Measurements from ENCODE around the gene MED12L.

Gene MED12L

GRCh38 chr3:151203051-151203420, 117.6 kb downstream of the MED12L start, which contains the start of gene GPR171:
GPR171 (minus strand) TSS chr3:151203216; CDS start chr3:151199386, 3,830 bp downstream.
- Histone ChIP-seq H3K9me3 (ENCODE audit: insufficient read depth, low read depth, low read length) (no peaks in the 10 kb centered on the region), H3F3A (ENCODE audit: low read depth) (0 out of 2 replicates have a peak, but pooled peaks cover 3% of the 10 kb centered on the region), H3K27me3 (ENCODE audit: insufficient read depth, low read length, poor library complexity, severe bottlenecking) (no peaks in the 10 kb centered on the region), H3K4me2 (ENCODE audit: low read depth, low read length, poor library complexity, severe bottlenecking) (no peak within 1 kb of the TSS), H2AFZ (ENCODE audit: low read length) (no peak within 1 kb of the TSS), H3K4me3 (ENCODE audit: low read length, poor library complexity, severe bottlenecking) (no peak within 1 kb of the TSS), H3K4me1 (ENCODE audit: insufficient read depth, low read length, poor library complexity, severe bottlenecking) (peaks cover 7% of the 10 kb centered on the region), H3K9me2 (replicated peaks; ENCODE audit: low read depth, low read length) (no peaks in the 10 kb centered on the region), H4K20me1 (ENCODE audit: insufficient read depth, low read length, poor library complexity, severe bottlenecking) (no peaks in the 10 kb centered on the region), H3K36me3 (ENCODE audit: insufficient read depth, low read length) (peaks cover 23% of the 10 kb centered on the region; the same call in 1 of the 2 replicates), H3K79me2 (ENCODE audit: insufficient read depth, low read length) (no peaks in the 10 kb centered on the region), H3K9ac (ENCODE audit: low read depth, low read length, poor library complexity, severe bottlenecking) (no peak within 1 kb of the TSS)
- TF ChIP-seq CTCF (conservative IDR thresholded peaks at IDR 0.05; ENCODE audit: low read length) (no peak), EZH2phosphoT487 (IDR thresholded peaks at IDR 0.05; ENCODE audit: borderline replicate concordance) (no peak)

DNA sequence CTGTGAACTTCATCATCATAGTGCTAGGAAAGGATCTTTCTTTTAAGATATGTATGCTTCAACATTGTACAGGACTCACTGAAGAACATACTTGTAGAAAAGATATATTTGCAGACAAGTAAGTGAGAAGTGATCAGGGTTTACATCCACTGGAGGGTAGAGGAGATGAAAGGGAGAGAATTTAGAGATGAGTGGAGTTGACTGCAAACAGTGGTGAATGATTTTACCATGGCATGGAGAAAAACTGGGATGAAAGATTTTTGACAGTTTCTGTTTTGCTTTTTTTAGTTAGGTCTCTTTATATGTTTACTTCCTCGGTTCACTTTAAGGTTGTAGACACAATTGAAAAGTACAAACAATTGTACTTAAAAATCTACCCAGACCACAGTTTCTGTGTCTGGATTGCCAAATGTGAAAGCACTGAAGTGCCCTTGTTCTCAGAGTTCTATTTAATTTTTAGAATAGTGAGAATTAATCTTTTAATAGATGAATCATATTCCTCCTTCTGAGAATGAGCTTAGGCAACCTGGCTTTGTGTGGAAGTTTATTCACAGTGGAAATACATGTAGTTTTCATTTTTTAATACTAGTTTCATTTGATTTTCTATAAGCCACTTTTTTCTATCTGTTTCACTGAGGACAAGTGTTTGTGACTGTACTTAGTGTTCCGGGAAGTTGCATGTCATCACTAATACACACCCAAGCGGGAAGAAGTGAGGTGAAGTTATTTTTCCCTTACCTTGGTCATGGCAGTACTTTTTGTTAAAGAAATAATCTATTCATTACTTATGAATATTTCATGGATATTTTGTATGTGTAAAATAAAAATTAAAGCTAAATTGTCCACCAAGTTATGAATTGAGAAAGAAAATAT, 119.3 kb downstream of the MED12L start:
- TF ChIP-seq EZH2phosphoT487 (IDR thresholded peaks at IDR 0.05; ENCODE audit: borderline replicate concordance): no peak
- TF ChIP-seq CTCF (conservative IDR thresholded peaks at IDR 0.05; ENCODE audit: low read length): no peak
- no peak overlapping the region for H2AFZ ChIP-seq (ENCODE audit: low read length)
- no peaks in the 10 kb centered on the region for H3K27me3 ChIP-seq (ENCODE audit: insufficient read depth, low read length, poor library complexity, severe bottlenecking)
- H3K4me3 ChIP-seq (ENCODE audit: low read length, poor library complexity, severe bottlenecking): no peak overlapping the region
- peaks cover 7% of the 10 kb centered on the region for H3K4me1 ChIP-seq (ENCODE audit: insufficient read depth, low read length, poor library complexity, severe bottlenecking)
- H3K9ac ChIP-seq (ENCODE audit: low read depth, low read length, poor library complexity, severe bottlenecking): no peak overlapping the region
- peaks cover 7% of the 10 kb centered on the region; the same call in 1 of the 2 replicates for H3K36me3 ChIP-seq (ENCODE audit: insufficient read depth, low read length)
- 0 out of 2 replicates have a peak, but pooled peaks cover 3% of the 10 kb centered on the region for H3F3A ChIP-seq (ENCODE audit: low read depth)
- no peak overlapping the region for H3K4me2 ChIP-seq (ENCODE audit: low read depth, low read length, poor library complexity, severe bottlenecking)
- H3K9me3 ChIP-seq (ENCODE audit: insufficient read depth, low read depth, low read length): no peaks in the 10 kb centered on the region
- no peaks in the 10 kb centered on the region for H3K9me2 ChIP-seq (replicated peaks; ENCODE audit: low read depth, low read length)
- H4K20me1 ChIP-seq (ENCODE audit: insufficient read depth, low read length, poor library complexity, severe bottlenecking): no peaks in the 10 kb centered on the region
- H3K79me2 ChIP-seq (ENCODE audit: insufficient read depth, low read length): no peaks in the 10 kb centered on the region

DNA sequence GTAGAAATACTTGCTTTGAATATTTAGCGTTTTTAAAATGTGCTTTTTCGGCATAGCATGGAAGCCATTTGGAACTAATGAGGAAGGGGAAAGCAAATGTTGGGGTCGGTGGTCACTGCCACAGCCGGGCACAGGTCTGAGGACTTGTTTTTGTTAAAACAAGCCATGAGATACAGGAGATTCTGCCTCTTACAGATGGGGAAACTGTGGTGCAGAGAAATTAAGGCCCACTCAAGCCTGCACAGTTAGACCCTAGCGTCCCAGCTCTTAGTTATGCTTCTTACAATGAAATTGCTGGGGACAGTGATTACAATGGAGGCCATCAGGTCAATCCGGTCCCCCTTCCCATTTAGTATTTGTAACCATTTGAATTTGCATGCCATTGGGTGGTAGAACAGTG, 120.0 kb downstream of the MED12L start:
- TF ChIP-seq EZH2phosphoT487 (IDR thresholded peaks at IDR 0.05; ENCODE audit: borderline replicate concordance) (no peak), CTCF (conservative IDR thresholded peaks at IDR 0.05; ENCODE audit: low read length) (no peak)

More for the DNA sequence above, 120.0 kb downstream of the MED12L start:
- no peaks in the 10 kb centered on the region for H3K9me3 ChIP-seq (ENCODE audit: insufficient read depth, low read depth, low read length)
- H2AFZ ChIP-seq (ENCODE audit: low read length): no peak overlapping the region
- H3F3A ChIP-seq (ENCODE audit: low read depth): 0 out of 2 replicates have a peak, but pooled peaks cover 3% of the 10 kb centered on the region
- H3K27me3 ChIP-seq (ENCODE audit: insufficient read depth, low read length, poor library complexity, severe bottlenecking): no peaks in the 10 kb centered on the region
- no peaks in the 10 kb centered on the region for H3K79me2 ChIP-seq (ENCODE audit: insufficient read depth, low read length)
- peaks cover 7% of the 10 kb centered on the region for H3K4me1 ChIP-seq (ENCODE audit: insufficient read depth, low read length, poor library complexity, severe bottlenecking)
- no peaks in the 10 kb centered on the region for H3K9me2 ChIP-seq (replicated peaks; ENCODE audit: low read depth, low read length)
- H3K4me2 ChIP-seq (ENCODE audit: low read depth, low read length, poor library complexity, severe bottlenecking): no peak overlapping the region
- peaks cover 7% of the 10 kb centered on the region; the same call in 1 of the 2 replicates for H3K36me3 ChIP-seq (ENCODE audit: insufficient read depth, low read length)
- no peaks in the 10 kb centered on the region for H4K20me1 ChIP-seq (ENCODE audit: insufficient read depth, low read length, poor library complexity, severe bottlenecking)
- no peak overlapping the region for H3K4me3 ChIP-seq (ENCODE audit: low read length, poor library complexity, severe bottlenecking)
- no peak overlapping the region for H3K9ac ChIP-seq (ENCODE audit: low read depth, low read length, poor library complexity, severe bottlenecking)

All from Loucy (cell line).